ENCODE measurements around the gene ZC3H10. TPM values are rescaled to one million over a fixed set of nuclear protein-coding genes. Genes with fewer than 3 reads are reported as not detected.

ZC3H10 gene
- total RNA-seq, 6 experiments from 2014 or later, result 1.7 to 5.4 (median 3.2) TPM

GRCh38 chr12:56134897-56135296 lies 16.8 kb downstream of the ZC3H10 start:
- Histone ChIP-seq H3K36me3 (peaks cover 0 to 88% (median 47%) of the 10 kb centered on the region in 4 donors), H3K27ac (no peak overlapping the region), H3K4me3 (no peak overlapping the region), H3K27me3 (no peaks in the 10 kb centered on the region), H3K4me1 (peaks cover 0 to 4% (median 0%) of the 10 kb centered on the region in 4 donors), H3K9me3 (no peaks in the 10 kb centered on the region)
- intact Hi-C loops (cut with DNase I), result loop anchor here in 1 of 2 donors (5.0 kb wide), 1 partner anchor 52 kb away; the partner anchor contains the start of gene SMARCC2
- TF ChIP-seq CTCF (IDR thresholded peaks at IDR 0.05) (no peak), POLR2A (IDR thresholded peaks at IDR 0.05) (no peak)
- DNase-seq, result no peak
- ATAC-seq, result no peak
- WGBS (ENCODE audit: insufficient coverage, low coverage, low lambda C conversion rate, missing lambda C conversion rate), result 93% methylated on average over 6 of the region's 6 CpGs

GRCh38 chr12:56137853-56138571 lies 19.9 kb downstream of the ZC3H10 start:
- ATAC-seq, result no peak
- H3K27me3 ChIP-seq, result no peaks in the 10 kb centered on the region
- H3K36me3 ChIP-seq, result peaks cover 4 to 91% (median 41%) of the 10 kb centered on the region in 4 donors
- no peaks in the 10 kb centered on the region for H3K9me3 ChIP-seq
- H3K4me3 ChIP-seq, result no peak overlapping the region
- H3K27ac ChIP-seq, result no peak overlapping the region
- no peak for DNase-seq
- WGBS (ENCODE audit: insufficient coverage, low coverage, low lambda C conversion rate, missing lambda C conversion rate), result 95% methylated on average over 10 of the region's 14 CpGs
- no peaks in the 10 kb centered on the region for H3K4me1 ChIP-seq
- intact Hi-C loops (cut with DNase I), result no loop called here
- TF ChIP-seq CTCF (IDR thresholded peaks at IDR 0.05) (no peak), POLR2A (IDR thresholded peaks at IDR 0.05) (no peak)

- no peak overlapping the region for H3K4me3 ChIP-seq
- no peak for TF ChIP-seq CTCF (IDR thresholded peaks at IDR 0.05)
- no peak for TF ChIP-seq POLR2A (IDR thresholded peaks at IDR 0.05)
- no peaks in the 10 kb centered on the region for H3K4me1 ChIP-seq
- no peak for DNase-seq
- no peaks in the 10 kb centered on the region for H3K27me3 ChIP-seq
- peaks cover 4 to 80% (median 31%) of the 10 kb centered on the region in 4 donors for H3K36me3 ChIP-seq
- peak in 1 of 4 donors; percentile 24 for ATAC-seq
- H3K27ac ChIP-seq, result no peak overlapping the region
- 67% methylated on average over 10 of the region's 19 CpGs for WGBS (ENCODE audit: insufficient coverage, low coverage, low lambda C conversion rate, missing lambda C conversion rate)
- H3K9me3 ChIP-seq, result no peaks in the 10 kb centered on the region
- intact Hi-C loops (cut with DNase I), result no loop called here
Observed at GRCh38 chr12:56141946-56142784, 24.1 kb downstream of the ZC3H10 start.

GRCh38 chr12:56143217-56143616 lies 25.2 kb downstream of the ZC3H10 start:
- Histone ChIP-seq H3K27me3 (no peaks in the 10 kb centered on the region), H3K36me3 (peaks cover 4 to 69% (median 21%) of the 10 kb centered on the region in 4 donors), H3K9me3 (no peaks in the 10 kb centered on the region), H3K4me1 (no peaks in the 10 kb centered on the region), H3K27ac (no peak overlapping the region), H3K4me3 (no peak overlapping the region)
- WGBS (ENCODE audit: insufficient coverage, low coverage, low lambda C conversion rate, missing lambda C conversion rate), result 50% methylated on average over 4 of the region's 4 CpGs
- DNase-seq (no peak), ATAC-seq (peak in 1 of 4 donors; percentile 47)
- intact Hi-C loops (cut with DNase I), result no loop called here
- no peak for TF ChIP-seq CTCF (IDR thresholded peaks at IDR 0.05)
- TF ChIP-seq POLR2A (IDR thresholded peaks at IDR 0.05), result no peak
